ENCODE measurements around the gene SGK1. TPM values are rescaled to one million over a fixed set of nuclear protein-coding genes. Genes with fewer than 3 reads are reported as not detected.

SGK1 gene
- total RNA-seq, 1 experiment from 2014 or later: 7.8 TPM

GRCh38 chr6:134351615-134352474, 33.9 kb upstream of the SGK1 start:
- peaks cover 2% of the 10 kb centered on the region; the same call in 1 of the 2 replicates for H3K4me1 ChIP-seq (ENCODE audit: insufficient read depth, low read length)
- TF ChIP-seq CTCF (conservative IDR thresholded peaks at IDR 0.05): no peak
- no peak overlapping the region for H4K91ac ChIP-seq (ENCODE audit: insufficient read length, low read depth, low read length)
- no peaks in the 10 kb centered on the region for H3K27me3 ChIP-seq (ENCODE audit: insufficient read depth, low read length)
- no peaks in the 10 kb centered on the region for H3K23me2 ChIP-seq (ENCODE audit: insufficient read length, low read depth, low read length, poor library complexity, severe bottlenecking)
- no peak overlapping the region for H3T11ph ChIP-seq (ENCODE audit: low read length)
- WGBS (ENCODE audit: extremely low coverage, insufficient read length, low lambda C conversion rate): no CpG with 5 or more reads among the region's 7 CpGs
- no peak overlapping the region for H3K14ac ChIP-seq (ENCODE audit: insufficient read depth, low read length)
- H3K79me2 ChIP-seq (ENCODE audit: insufficient read depth, low read length): no peaks in the 10 kb centered on the region
- H3K4me3 Mint-ChIP-seq: no peak overlapping the region
- no peak overlapping the region for H2BK5ac ChIP-seq (ENCODE audit: insufficient read length, low read length)
- no peaks in the 10 kb centered on the region for H3K9me3 ChIP-seq (ENCODE audit: control insufficient read depth, low read depth, low read length)
- H3K36me3 Mint-ChIP-seq (ENCODE audit: insufficient read depth in 1 of 3, low read depth in 3 of 3): peaks cover 7 to 14% (median 10%) of the 10 kb centered on the region in 3 experiments
- peaks cover 35 to 38% of the 10 kb centered on the region in 2 experiments for H3K4me1 Mint-ChIP-seq
- no peaks in the 10 kb centered on the region for H3K79me1 ChIP-seq (ENCODE audit: insufficient read depth, low read depth, low read length, poor library complexity, severe bottlenecking)
- H3K23ac ChIP-seq (ENCODE audit: insufficient read length, low read depth, low read length): no peak overlapping the region
- H3K4me2 ChIP-seq (ENCODE audit: insufficient read depth, insufficient read length, low read length): no peak overlapping the region
- H3K56ac ChIP-seq (ENCODE audit: insufficient read length, low read depth, low read length): no peak overlapping the region
- peak; percentile 31 for DNase-seq
- H3K9ac ChIP-seq (ENCODE audit: extremely low read depth, insufficient read length, low read length): no peak overlapping the region
- H2BK15ac ChIP-seq (ENCODE audit: low read depth, low read length): no peak overlapping the region
- peak overlapping the region; percentile 14 to 53 (median 14); a peak in 2 of 7 replicates for H3K27ac Mint-ChIP-seq
- no peak overlapping the region for H2BK20ac ChIP-seq (ENCODE audit: low read depth, low read length, poor library complexity, severe bottlenecking)
- no peak overlapping the region for H2BK12ac ChIP-seq (ENCODE audit: insufficient read length, low read depth, low read length)
- no peaks in the 10 kb centered on the region; the same call in 1 of the 2 replicates for H3K27me3 Mint-ChIP-seq (ENCODE audit: low read depth)
- no peak overlapping the region for H4K8ac ChIP-seq (replicated peaks; ENCODE audit: insufficient read length, low read depth, low read length)
- H2BK120ac ChIP-seq (ENCODE audit: low read depth, low read length, poor library complexity, severe bottlenecking): no peak overlapping the region
- no peak overlapping the region for H2AFZ ChIP-seq (ENCODE audit: low read length)
- H3K9me3 Mint-ChIP-seq: peaks cover 9 to 15% of the 10 kb centered on the region in 2 experiments; a peak in 4 of 5 replicates
- H4K20me1 ChIP-seq (ENCODE audit: control insufficient read depth, insufficient read depth, insufficient read length): no peaks in the 10 kb centered on the region
- no peak overlapping the region for H2AK5ac ChIP-seq (ENCODE audit: insufficient read length, low read length)
- no peak overlapping the region for H3K18ac ChIP-seq (ENCODE audit: insufficient read length, low read depth, low read length)
- no peak overlapping the region for H3K4ac ChIP-seq (ENCODE audit: low read depth, low read length)
- H4K5ac ChIP-seq (ENCODE audit: insufficient read length, low read depth, low read length): no peak overlapping the region
- H3K27ac ChIP-seq (ENCODE audit: insufficient read length, low read depth, low read length): no peak overlapping the region
